Measurements from ENCODE around the gene CCSAP. TPM values are rescaled to one million over a fixed set of nuclear protein-coding genes. Genes with fewer than 3 reads are reported as not detected.

The CCSAP gene, protein sequence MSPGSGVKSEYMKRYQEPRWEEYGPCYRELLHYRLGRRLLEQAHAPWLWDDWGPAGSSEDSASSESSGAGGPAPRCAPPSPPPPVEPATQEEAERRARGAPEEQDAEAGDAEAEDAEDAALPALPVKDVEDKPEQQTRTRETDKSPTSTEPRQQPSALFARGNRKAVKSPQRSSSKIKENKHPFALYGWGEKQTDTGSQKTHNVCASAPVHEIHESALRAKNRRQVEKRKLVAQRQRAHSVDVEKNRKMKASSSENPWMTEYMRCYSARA
- 1 to 10 TPM in 8 of 9 donors, under 1 TPM in 1; 0.94 to 6.2 (median 3.0) TPM for total RNA-seq
- 1 to 10 TPM; 1.1 to 1.4 TPM for polyA plus RNA-seq
- long read RNA-seq, donor 1, full-length matches to known transcripts = 2 of 2 reads
- long read RNA-seq, donor 1, partial matches to known transcripts = 0 of 2 reads
- long read RNA-seq, donor 1, other reads (novel, unspliced or antisense) = 0 of 2 reads
- long read RNA-seq, donor 2 = 0 reads
- long read RNA-seq, donor 3, full-length matches to known transcripts = 3 of 3 reads
- long read RNA-seq, donor 3, partial matches to known transcripts = 0 of 3 reads
- long read RNA-seq, donor 3, other reads (novel, unspliced or antisense) = 0 of 3 reads

DNA sequence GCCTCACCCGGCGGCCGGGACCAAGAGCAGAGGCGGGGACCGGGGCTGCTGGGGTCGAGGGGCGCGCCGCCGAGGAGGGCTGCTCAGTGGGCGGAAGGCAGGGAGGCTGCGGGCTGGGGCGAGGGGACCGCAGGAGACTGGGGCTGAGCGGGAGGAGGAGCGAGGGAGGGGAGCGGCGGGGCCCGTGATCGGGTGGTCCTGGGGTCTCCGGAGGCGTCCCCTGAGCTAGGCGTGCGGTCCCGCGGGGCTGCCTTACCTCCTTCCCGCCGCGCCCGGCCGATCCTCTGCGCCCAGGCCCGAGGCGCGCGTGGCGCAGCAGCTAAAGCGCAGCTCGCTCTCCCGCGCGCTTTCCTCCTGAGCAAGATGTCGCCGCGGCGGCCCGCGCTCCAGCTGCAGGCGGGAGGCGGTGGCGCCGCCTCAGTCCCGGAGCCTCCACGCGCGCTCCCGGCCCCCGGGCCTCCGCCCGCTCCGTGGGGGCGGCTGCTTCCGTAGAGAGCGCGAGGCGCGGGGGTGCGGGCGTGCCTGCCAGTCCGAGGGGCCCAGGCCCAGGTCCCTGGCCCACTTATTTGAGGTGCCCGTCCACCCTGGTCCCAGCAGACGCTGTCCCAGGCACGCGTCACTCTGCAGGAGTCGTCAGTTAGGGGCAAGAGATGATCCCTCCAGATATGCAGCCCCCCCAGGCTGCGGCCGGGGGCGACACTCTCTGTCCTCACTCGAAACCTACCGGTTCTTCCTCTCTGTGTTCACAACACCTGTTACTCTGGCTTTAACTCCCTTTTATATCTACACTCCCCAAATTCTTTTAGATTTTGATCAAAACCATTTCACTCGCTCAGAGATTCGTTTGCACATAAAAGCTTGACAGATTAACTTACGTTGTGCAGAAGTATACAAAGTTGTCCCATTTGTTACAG lies at the start of gene CCSAP:
Gene CCSAP, minus strand, starts transcription at position 392 of the 914 bp plus-strand sequence. CDS start 582 bp downstream, outside the sequence.
- Histone ChIP-seq H3K36me3 (no peaks in the 10 kb centered on the region), H3K4me3 (peak within 1 kb of the TSS; percentile 69 to 99 (median 92)), H3K27me3 (peaks cover 0 to under 1% (median 0%) of the 10 kb centered on the region in 9 donors), H3K4me1 (peaks cover 0 to 37% (median 14%) of the 10 kb centered on the region in 12 donors), H3K27ac (peak within 1 kb of the TSS; percentile 55 to 97 (median 92)), H3K9me3 (no peaks in the 10 kb centered on the region)
- intact Hi-C loops (cut with DNase I) = loop anchor here in 3 of 10 donors (2.0 to 5.0 kb wide), 3 partner anchors 72 to 81 kb away; partner anchors contain the start of gene RAB4A (in 1 of the 3)
- no peak for TF ChIP-seq POLR2A (IDR thresholded peaks at IDR 0.05)
- TF ChIP-seq, protein P1, sequence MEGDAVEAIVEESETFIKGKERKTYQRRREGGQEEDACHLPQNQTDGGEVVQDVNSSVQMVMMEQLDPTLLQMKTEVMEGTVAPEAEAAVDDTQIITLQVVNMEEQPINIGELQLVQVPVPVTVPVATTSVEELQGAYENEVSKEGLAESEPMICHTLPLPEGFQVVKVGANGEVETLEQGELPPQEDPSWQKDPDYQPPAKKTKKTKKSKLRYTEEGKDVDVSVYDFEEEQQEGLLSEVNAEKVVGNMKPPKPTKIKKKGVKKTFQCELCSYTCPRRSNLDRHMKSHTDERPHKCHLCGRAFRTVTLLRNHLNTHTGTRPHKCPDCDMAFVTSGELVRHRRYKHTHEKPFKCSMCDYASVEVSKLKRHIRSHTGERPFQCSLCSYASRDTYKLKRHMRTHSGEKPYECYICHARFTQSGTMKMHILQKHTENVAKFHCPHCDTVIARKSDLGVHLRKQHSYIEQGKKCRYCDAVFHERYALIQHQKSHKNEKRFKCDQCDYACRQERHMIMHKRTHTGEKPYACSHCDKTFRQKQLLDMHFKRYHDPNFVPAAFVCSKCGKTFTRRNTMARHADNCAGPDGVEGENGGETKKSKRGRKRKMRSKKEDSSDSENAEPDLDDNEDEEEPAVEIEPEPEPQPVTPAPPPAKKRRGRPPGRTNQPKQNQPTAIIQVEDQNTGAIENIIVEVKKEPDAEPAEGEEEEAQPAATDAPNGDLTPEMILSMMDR (IDR thresholded peaks at IDR 0.05) = peak in 3 of 12 donors; percentile 6 to 28 (median 14)
- DNase-seq (peak; percentile 45 to 81 (median 66)), ATAC-seq (peak; percentile 28 to 86 (median 70))
- 1% methylated on average over 32 to 83 of the region's 83 CpGs for WGBS, 4 donors

DNA sequence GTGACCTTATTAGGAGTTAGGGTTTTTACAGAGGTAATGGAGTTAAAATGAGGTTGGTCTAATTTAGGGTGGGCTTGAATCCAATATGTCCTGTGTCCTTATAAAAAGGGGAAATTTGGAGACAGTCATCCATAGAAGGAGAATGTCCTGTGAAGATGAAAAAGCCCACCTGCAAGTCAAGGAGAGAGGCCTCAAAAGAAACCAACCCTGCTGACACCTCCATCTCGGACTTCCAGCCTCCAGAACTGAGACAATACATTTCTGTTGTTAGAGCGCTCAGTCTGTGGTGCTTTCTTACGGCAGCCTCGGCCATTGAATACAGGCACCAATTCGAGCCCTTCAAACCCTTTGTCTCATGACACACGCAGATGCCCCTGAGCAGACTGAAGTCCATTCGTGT lies 47.3 kb upstream of the CCSAP start:
- peaks cover 0 to 6% (median 0%) of the 10 kb centered on the region in 12 donors for H3K9me3 ChIP-seq
- H3K4me1 ChIP-seq = no peaks in the 10 kb centered on the region
- no peak overlapping the region for H3K4me3 ChIP-seq
- intact Hi-C loops (cut with DNase I) = no loop called here
- TF ChIP-seq POLR2A (IDR thresholded peaks at IDR 0.05) = no peak
- TF ChIP-seq, protein P1 (IDR thresholded peaks at IDR 0.05) = no peak
- no peaks in the 10 kb centered on the region for H3K36me3 ChIP-seq
- ATAC-seq (no peak), DNase-seq (no peak)
- peaks cover 0 to 6% (median 0%) of the 10 kb centered on the region in 9 donors for H3K27me3 ChIP-seq
- H3K27ac ChIP-seq = no peak overlapping the region
- WGBS, 4 donors = 88 to 90% (median 90%) methylated on average over 7 of the region's 7 CpGs

DNA sequence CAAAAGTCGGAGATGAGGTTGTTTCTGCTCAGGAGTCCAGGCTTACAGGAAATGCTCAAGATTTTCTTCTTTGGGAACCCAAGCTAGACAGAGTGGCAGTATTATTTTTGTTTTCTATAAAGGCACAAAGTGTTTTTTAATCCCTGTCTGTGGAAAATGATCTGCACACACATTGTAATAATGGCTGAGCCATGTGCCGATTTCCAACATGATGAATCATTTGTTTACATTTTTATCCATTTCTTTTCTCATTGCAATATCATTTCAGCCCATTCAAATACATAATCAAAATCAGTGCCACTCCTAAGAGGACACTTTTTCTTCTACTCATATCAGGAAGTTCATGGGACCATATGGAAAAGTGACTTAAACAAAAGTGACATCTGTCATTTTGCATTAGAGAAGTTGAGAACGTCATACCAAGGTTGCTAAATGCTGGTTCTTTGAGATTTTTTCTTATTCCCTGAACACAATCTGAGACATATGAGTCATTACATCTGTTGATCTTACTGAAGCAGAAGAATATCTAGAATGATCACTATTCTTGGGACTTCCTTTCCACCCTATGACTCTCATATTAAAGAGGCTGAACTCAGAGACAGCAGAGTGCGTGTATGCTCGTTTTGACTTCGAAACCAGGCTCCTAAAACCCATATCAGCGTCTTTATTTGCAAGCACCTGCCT lies 46.2 kb upstream of the CCSAP start:
- 69 to 72% (median 70%) methylated on average over 7 of the region's 7 CpGs for WGBS, 4 donors
- TF ChIP-seq, protein P1 (IDR thresholded peaks at IDR 0.05) = no peak
- TF ChIP-seq POLR2A (IDR thresholded peaks at IDR 0.05) = no peak
- H3K9me3 ChIP-seq = peaks cover 0 to 6% (median 0%) of the 10 kb centered on the region in 12 donors
- no peak for ATAC-seq
- no peaks in the 10 kb centered on the region for H3K4me1 ChIP-seq
- intact Hi-C loops (cut with DNase I) = no loop called here
- peaks cover 0 to 5% (median 0%) of the 10 kb centered on the region in 9 donors for H3K27me3 ChIP-seq
- no peaks in the 10 kb centered on the region for H3K36me3 ChIP-seq
- H3K4me3 ChIP-seq = no peak overlapping the region
- no peak for DNase-seq
- no peak overlapping the region for H3K27ac ChIP-seq
